HG03439 (cell line): Measurements from ENCODE around the gene CNTNAP5.

ENCODE experiments used
- ATAC-seq: cut with Tn5 transposase; IDR thresholded peaks from one replicate; pipeline ENCODE4 v1.9.1; 2021; ENCODE audit warnings: mild to moderate bottlenecking, moderate library complexity; ENCODE audit not compliant: unreplicated experiment

The CNTNAP5 gene

DNA sequence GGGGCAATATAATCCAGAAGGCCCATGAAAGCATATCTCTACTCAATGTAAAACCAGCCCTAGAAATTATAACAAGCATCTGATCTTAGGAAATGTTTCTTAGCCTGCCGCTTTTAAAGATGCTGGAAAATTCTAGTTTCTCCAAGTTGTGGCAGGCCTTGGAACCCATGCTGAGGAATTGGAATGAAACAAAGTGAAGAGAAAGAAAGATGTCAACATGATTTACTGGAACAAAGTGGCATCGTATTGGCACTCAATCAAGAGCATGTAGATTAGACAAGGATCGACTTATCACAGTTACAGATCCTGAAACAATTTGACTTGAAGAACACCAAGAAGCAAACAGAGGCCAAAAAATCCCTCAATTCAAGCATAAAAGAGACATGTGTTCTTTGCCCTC is 28.7 kb downstream of the CNTNAP5 start:
- ATAC-seq = no peak

DNA sequence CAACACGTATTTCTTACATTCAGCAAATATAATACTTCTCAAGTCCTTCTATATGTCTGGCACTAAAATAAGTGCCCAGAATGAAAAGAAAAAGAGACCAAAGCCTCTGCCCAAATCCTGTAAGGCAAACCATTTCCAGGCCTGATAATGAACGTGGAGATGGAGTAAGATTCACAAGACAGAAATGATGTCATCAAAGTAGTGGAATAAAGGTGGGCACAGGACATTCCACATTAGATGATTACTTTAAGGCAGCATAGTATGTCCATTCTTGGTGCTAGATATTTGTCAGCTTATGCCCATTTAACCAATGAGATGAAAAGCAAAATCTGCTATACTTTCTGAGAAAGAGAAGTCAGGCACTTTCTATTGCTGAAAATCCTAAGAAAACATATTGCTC is 38.5 kb downstream of the CNTNAP5 start:
- ATAC-seq = no peak

- no peak for ATAC-seq
These were observed 40.5 kb downstream of the CNTNAP5 start for GRCh38 chr2:124065636-124066035.

- no peak for ATAC-seq
These were observed 41.7 kb downstream of the CNTNAP5 start for GRCh38 chr2:124066776-124067175.

DNA sequence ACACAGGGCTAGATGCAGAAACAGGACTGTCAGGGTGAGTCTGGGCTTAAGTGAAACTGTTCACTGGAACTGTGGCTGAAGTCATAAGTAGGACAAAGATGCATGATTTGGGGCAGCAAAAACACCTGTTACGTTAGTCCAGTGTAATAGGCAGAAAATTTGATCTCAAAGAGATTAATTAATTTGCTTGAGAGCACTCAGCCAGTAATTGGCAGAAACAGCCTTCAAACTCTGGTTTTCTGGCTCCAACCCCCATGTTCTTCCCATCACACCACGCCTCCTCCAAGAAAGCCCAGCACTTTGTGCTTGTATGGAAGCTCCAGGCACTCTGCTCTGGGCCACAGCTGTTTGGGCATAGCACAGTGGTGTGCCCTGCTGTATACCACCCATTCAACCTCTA is 54.0 kb downstream of the CNTNAP5 start:
- ATAC-seq = no peak

DNA sequence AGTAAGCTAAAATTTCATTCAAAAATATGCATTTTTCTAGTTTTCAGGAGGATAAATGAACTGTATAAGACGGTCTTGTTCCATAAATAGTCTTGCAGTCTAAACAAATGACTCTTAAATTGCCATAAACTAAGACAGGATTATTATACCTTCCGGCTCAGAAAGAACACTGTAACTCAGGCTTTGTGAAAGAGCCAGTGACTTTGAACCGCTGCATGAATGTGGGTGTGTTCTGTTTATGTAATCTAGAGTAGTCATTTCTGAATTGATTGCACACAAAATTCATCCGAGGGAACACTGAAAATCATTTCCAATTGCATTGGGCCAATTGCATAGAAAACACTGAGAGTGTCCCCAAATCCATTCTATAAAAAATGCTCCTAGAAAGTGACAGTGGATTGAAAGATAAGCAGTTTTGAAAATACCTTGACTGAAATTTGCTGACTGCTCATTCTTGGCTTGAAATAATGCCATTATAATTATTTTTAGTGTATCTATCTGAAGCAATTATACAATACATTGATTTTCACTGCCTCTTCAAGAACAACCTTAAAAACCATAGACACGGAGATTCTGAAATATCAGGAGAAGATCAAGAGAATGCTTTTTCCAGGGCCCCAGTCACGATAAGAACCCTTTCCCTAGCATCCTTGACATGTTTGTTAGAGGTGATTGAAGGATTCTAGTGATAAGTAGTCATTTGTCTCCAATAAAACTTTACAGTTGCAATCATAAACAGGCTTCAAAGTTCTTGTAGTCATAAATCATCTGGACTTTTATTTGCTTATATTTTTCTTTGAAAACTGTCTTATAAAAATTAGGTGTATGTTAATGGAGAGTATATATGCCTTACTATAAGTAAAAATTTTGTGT is 55.4 kb downstream of the CNTNAP5 start:
- ATAC-seq = no peak

DNA sequence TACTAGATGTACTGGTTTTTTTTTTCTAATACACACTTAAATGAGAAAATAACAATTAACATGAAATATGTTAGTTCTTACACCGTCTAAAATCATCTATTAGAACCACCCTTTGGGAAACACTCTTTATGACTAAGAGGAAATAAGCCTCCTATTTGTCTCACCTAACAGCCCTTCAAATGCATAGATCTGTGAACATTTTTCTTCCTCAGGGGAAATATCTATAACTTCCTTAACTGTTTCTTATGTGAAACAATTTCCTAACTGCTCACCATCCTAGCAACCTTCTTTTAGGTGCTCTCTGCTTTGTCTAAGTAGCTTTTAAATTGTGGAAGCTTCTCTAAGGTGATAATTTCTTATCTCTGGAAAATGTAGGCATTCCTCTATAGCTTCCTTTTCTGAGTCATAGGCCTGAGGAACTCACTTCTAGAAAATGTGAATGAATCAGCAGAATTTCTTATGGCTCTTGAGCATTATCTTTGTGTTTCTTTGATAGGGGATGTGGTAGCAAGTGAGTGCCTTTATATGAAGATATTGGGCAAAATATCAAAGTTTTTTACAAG is 56.1 kb downstream of the CNTNAP5 start:
- no peak for ATAC-seq

GRCh38 chr2:124088616-124089015 is 63.5 kb downstream of the CNTNAP5 start:
- no peak for ATAC-seq

DNA sequence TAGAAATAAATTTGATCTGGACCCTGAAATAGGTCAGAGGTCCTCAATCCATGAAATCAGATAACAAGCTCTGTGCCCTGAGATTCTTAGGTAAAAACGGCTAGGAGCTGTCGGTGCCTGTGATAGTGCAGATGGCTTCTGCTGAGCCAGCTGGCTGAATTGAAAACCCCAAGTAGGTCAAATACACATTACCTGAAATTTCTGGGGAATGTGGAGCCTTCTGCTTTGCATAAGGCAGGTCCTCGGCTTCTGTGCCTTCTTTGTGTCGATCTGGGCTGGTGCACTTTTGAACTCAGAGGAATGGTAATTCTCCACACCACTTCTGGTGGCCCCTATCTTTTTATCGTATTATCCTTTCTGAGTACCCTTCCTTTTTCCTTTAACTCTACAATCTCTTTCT is 66.6 kb downstream of the CNTNAP5 start:
- ATAC-seq = no peak

GRCh38 chr2:124092651-124093050 is 67.6 kb downstream of the CNTNAP5 start:
- ATAC-seq = no peak

GRCh38 chr2:124104914-124105313 is 79.8 kb downstream of the CNTNAP5 start:
- no peak for ATAC-seq

DNA sequence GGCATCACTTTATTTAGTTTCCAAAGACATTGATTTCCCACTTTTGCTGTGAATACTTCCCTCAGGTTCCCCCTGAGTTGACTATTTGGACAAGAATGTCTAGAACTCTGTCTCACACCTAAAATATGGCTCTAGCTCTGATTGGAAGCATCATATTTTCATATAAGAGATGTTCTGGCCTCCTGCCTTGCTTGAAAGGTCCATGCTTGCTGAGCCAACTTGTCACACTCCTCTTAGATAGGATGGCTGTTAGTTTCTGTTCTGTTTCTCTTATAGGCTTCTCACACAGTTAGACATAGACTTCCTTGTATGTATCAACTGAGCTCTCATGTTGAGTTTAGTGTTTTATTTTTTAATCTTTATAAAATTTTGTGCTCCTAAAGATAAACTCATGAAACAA is 87.1 kb downstream of the CNTNAP5 start:
- no peak for ATAC-seq

- no peak for ATAC-seq
These were observed 87.9 kb downstream of the CNTNAP5 start for GRCh38 chr2:124112966-124113365.

GRCh38 chr2:124120246-124120645 is 95.2 kb downstream of the CNTNAP5 start:
- ATAC-seq = no peak

GRCh38 chr2:124121106-124121505 is 96.0 kb downstream of the CNTNAP5 start:
- no peak for ATAC-seq

DNA sequence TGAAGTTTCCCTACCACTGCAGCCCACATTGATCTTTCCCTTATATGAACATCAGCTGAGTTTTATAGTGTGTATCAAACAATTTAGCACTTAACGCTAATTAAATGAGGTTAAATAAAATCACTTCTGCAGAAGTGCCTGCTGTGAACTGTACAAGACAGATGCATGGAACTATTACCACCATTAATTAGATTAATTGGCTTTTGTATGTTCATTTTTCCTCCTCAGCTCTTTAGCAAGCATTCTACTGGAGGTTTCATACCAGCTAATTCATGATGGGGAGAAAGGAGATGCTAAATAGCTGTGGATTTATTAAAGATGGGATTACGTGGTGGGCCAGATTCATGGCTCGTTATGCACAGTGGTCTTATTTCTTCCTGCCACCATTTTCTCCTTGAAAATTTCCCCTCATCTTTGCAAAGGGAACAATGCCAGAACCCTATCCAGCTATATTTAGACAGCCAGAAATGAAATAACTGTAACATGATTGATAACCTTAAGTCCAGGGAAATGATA is 96.7 kb downstream of the CNTNAP5 start:
- no peak for ATAC-seq

DNA sequence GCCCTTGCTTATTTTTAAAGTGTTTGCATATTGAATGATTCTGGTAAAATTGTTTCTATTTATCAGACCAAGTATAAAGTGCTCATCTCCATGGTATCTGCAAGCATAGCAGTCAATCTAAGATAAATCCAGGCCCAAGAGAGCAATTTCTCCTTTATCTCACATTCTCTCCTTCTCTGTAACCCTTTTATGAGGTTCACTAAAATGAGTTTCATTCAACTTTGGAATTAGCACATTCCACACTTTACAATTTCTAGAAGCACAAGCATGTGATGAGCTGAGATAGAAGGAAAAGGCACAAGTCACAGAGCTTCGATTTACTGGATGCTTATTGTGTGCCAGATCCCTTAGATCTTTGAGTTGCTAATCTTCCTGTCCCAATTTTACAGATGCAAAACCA is 97.3 kb downstream of the CNTNAP5 start:
- ATAC-seq = no peak

- ATAC-seq = no peak
These were observed 106.2 kb downstream of the CNTNAP5 start for GRCh38 chr2:124131276-124131675.

GRCh38 chr2:124136110-124136509 is 111.0 kb downstream of the CNTNAP5 start:
- ATAC-seq = no peak

DNA sequence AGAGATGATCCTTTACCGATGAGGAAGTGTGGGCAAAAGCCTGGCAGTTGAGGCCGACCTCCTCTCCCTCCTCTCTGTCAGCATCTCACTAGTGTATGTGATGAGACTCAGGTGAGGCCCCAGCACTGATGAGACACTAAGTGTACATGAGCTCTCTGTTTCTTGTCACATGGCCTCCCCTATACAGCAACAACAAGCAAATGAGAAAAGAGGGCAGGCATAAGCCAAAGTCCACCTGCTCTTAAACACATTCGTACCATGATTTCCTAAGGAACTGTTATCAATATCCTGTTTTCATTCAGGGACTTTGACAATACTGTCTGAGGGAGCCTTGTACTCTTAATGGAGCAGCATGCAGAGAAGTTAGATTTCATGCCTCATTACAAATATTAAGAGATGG is 113.0 kb downstream of the CNTNAP5 start:
- ATAC-seq = no peak

GRCh38 chr2:124145982-124146381 is 120.9 kb downstream of the CNTNAP5 start:
- no peak for ATAC-seq

DNA sequence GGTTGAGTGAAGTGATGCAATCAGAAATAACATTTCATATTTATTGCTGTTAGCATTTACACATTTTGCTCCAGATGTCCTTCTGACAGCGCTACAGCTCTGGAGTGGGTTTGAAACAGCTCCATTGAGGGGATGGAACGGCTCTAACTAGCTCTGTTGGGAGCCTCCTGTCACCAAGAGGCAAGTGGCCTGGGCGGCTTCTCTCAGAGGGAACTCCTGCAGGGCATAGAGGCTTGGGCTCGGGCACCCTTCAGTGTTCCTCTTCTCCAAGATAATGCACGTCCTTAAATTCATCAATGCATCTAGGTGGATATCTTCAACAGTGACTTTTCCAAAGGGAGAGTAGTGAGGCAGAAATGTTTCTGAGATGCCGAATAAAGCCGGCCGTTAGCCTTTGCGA is 122.5 kb downstream of the CNTNAP5 start:
- ATAC-seq = no peak
